Ascending aorta (tissue), 2 donors: ENCODE data around the gene RIMBP2. TPM values are rescaled to one million over a fixed set of nuclear protein-coding genes. Genes with fewer than 3 reads are reported as not detected.

Experiments
- DNase-seq, 2 donors: peaks; one replicate each; pipeline ENCODE4 v3.0.0-alpha.2; 2019; ENCODE audit warnings: low spot score in 2 of 2
- H3K27ac ChIP-seq, 2 donors: fragments of 200-600 bp; sonication (generic); one replicate each; pipeline ENCODE4 v1.5.1; 2016 to 2017; ENCODE audit warnings: mild to moderate bottlenecking in 1 of 2
- H3K27me3 ChIP-seq: fragments of 200-600 bp; sonication (generic); one replicate; pipeline ENCODE4 v1.5.1; 2017
- H3K36me3 ChIP-seq, 2 donors: fragments of 200-600 bp; sonication (generic); one replicate each; pipeline ENCODE4 v1.5.1; 2016
- H3K4me1 ChIP-seq, 2 donors: fragments of 200-600 bp; sonication (generic); one replicate each; pipeline ENCODE4 v1.5.1; 2016 to 2017; ENCODE audit warnings: mild to moderate bottlenecking in 1 of 2
- H3K4me3 ChIP-seq, 2 donors: fragments of 200-600 bp; sonication (generic); one replicate each; pipeline ENCODE4 v1.5.1; 2016 to 2017; ENCODE audit warnings: mild to moderate bottlenecking in 1 of 2
- H3K9me3 ChIP-seq, 2 donors: fragments of 200-600 bp; sonication (generic); one replicate each; pipeline ENCODE4 v1.5.1; 2016
- intact Hi-C: fragments of 100-400 bp; cut with DNase I; formaldehyde crosslinking; loops from one replicate; pipeline ENCODE4 v1.15.1; 2023
- total RNA-seq: library from RNA; depleted of rRNA; stranded (reverse); fragments of >200 nt; gene quantifications from one replicate; pipeline ENCODE4 v1.1.0, GENCODE V29; 2016
- TF ChIP-seq, protein P1 (sequence below), 3 experiments: fragments of 200-600 bp in 2 of 3; fragments of 450-650 bp in 1 of 3; sonication (generic) in 2 of 3; IDR thresholded peaks; one replicate each; pipeline ENCODE4 v1.5.1; 2016 to 2019; ENCODE audit warnings: antibody characterized with exemption in 3 of 3, mild to moderate bottlenecking in 1 of 3, moderate library complexity in 1 of 3

The RIMBP2 gene
- total RNA-seq, 1 donor from 2014 or later = not detected

DNA sequence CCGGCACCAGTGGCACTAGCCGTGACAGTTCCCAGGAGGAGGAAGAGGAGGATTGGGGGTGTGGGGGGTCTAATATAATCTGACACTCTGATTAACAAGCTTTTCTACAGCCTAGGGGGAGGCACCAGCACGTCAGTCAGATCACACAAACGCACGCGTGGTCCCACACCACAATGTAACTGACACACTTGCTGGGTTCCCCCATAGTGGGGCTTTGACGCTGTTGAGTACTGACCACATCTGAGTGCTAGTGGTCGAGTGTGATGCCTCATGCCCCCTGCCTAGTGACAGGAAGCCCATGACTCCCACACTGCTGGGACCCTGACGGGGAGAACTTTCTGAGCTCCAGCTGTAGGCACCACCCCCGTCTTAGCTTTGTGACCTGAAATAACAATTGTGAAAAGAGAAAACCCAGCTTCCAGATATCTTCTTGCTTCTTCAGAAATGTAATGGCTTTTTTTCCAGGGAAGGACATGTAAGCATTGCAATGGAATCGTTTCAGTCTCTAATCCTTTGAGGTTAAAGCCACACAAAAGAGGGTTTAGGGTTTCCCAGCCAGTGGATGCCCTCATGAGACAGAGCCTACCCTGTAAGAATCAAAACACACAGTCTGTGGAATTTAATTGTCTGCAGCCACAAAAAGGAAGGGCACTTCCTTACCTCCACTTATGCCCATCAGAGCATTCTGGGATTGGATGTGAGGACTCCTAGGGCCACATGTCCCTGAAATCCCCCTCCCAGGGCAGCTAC is 194.5 kb downstream of the RIMBP2 start:
- Histone ChIP-seq H3K27me3 (no peaks in the 10 kb centered on the region), H3K4me3 (no peak overlapping the region), H3K36me3 (no peaks in the 10 kb centered on the region), H3K4me1 (no peaks in the 10 kb centered on the region), H3K27ac (no peak overlapping the region), H3K9me3 (no peaks in the 10 kb centered on the region)
- no peak for DNase-seq
- intact Hi-C loops = no loop called here
- TF ChIP-seq, protein P1, sequence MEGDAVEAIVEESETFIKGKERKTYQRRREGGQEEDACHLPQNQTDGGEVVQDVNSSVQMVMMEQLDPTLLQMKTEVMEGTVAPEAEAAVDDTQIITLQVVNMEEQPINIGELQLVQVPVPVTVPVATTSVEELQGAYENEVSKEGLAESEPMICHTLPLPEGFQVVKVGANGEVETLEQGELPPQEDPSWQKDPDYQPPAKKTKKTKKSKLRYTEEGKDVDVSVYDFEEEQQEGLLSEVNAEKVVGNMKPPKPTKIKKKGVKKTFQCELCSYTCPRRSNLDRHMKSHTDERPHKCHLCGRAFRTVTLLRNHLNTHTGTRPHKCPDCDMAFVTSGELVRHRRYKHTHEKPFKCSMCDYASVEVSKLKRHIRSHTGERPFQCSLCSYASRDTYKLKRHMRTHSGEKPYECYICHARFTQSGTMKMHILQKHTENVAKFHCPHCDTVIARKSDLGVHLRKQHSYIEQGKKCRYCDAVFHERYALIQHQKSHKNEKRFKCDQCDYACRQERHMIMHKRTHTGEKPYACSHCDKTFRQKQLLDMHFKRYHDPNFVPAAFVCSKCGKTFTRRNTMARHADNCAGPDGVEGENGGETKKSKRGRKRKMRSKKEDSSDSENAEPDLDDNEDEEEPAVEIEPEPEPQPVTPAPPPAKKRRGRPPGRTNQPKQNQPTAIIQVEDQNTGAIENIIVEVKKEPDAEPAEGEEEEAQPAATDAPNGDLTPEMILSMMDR (IDR thresholded peaks at IDR 0.05) = no peak

DNA sequence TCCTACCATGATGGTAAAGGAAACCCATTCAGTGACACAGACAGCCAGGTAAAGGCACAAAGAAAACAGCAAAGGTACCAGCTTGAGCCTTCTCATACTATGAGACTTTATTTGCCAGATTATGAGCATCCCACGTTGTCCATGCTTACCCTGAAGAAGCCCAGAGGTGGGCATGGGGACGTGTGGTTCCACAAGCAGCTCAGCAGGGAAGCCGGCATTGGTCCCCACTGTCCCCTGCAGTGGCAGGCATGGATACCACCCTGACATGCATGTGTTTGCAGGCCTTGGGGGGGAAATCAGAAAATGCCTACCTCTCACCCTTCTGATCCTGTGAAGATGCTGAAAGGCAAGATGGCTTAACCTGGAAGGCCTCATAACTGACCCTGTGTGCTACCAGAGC is 195.3 kb downstream of the RIMBP2 start:
- Histone ChIP-seq H3K36me3 (no peaks in the 10 kb centered on the region), H3K9me3 (no peaks in the 10 kb centered on the region), H3K4me1 (no peaks in the 10 kb centered on the region), H3K27ac (no peak overlapping the region), H3K27me3 (no peaks in the 10 kb centered on the region), H3K4me3 (no peak overlapping the region)
- TF ChIP-seq, protein P1 (IDR thresholded peaks at IDR 0.05) = no peak
- no peak for DNase-seq
- intact Hi-C loops = no loop called here

DNA sequence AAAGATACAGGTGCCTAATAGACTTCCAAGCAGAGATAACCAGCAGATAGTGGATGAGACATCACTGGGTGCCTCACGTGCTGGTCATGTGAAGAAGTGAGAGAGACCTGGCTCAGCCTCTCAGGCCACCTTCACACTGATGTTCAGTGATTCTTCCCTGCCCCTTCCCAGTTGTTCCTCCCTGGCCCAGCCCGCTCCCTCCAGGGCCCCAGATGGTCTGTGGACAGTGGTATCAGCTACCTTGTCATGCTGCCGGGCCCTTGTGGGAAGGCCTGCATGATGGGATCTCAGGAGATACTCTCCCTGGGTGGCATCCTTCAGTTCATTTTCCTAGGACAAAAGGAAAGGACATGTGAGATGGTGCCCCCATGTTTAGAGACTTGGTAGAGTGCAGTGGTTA is 198.5 kb downstream of the RIMBP2 start:
- H3K4me3 ChIP-seq = no peak overlapping the region
- no peak overlapping the region for H3K27ac ChIP-seq
- TF ChIP-seq, protein P1 (IDR thresholded peaks at IDR 0.05) = no peak
- H3K4me1 ChIP-seq = no peaks in the 10 kb centered on the region
- intact Hi-C loops = no loop called here
- no peaks in the 10 kb centered on the region for H3K36me3 ChIP-seq
- no peaks in the 10 kb centered on the region for H3K9me3 ChIP-seq
- DNase-seq = no peak
- H3K27me3 ChIP-seq = no peaks in the 10 kb centered on the region

DNA sequence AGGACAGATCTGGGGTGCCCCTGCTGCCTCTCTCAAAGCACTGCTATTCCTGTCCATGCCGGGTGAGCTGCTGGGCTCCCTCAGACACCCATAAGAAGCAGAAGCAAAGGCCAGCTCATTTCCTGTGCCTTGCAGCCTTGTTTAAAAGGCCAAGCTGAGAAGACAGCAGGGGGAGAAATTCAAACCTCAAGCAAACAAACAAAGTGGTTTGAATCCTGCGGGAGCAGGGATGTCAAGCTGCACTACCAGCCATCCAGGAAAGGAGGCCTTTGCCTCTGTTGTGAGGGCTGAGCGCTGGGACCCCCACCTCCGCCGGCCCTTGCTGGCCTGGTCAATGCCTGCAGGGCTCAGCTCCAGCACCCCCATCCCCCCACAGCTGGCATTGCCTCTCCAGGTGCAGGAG is 201.9 kb downstream of the RIMBP2 start:
- peak in 1 of 2 donors; percentile 35 for DNase-seq
- TF ChIP-seq, protein P1 (IDR thresholded peaks at IDR 0.05) = no peak
- Histone ChIP-seq H3K9me3 (no peaks in the 10 kb centered on the region), H3K36me3 (no peaks in the 10 kb centered on the region), H3K27ac (no peak overlapping the region), H3K4me1 (no peaks in the 10 kb centered on the region), H3K4me3 (no peak overlapping the region), H3K27me3 (no peaks in the 10 kb centered on the region)
- intact Hi-C loops = no loop called here

DNA sequence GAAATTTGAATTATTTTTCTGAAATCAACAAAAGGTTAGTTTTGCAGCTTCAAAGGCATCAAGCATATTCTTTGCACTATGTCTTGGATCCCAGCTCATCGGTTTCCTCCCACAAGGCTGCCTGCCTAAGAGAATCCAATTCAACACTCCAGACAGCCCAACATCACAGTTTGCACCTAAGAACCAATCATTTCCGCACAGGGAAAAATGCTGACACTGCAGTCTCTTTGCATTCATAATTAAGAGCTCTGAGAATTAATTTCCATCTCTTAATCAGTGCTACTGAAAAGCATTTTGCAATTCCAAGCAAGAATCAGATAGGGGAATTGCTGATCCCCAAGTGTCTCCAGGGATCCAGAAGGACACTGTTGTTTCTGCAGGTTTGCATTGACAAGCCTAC is 202.5 kb downstream of the RIMBP2 start:
- Histone ChIP-seq H3K27ac (no peak overlapping the region), H3K36me3 (no peaks in the 10 kb centered on the region)
- intact Hi-C loops = no loop called here

More for the DNA sequence above, 202.5 kb downstream of the RIMBP2 start:
- H3K4me1 ChIP-seq = no peaks in the 10 kb centered on the region
- no peak for DNase-seq
- TF ChIP-seq, protein P1 (IDR thresholded peaks at IDR 0.05) = no peak
- H3K9me3 ChIP-seq = no peaks in the 10 kb centered on the region
- H3K4me3 ChIP-seq = no peak overlapping the region
- H3K27me3 ChIP-seq = no peaks in the 10 kb centered on the region
